ENCODE results near the gene CDC6. TPM values are rescaled to one million over a fixed set of nuclear protein-coding genes. Genes with fewer than 3 reads are reported as not detected.

Gene CDC6
- total and polyA plus RNA-seq, 2 of the 8 experiments (the other 6 are each of a cell fraction or from before 2014, with no cell fraction given): 50.5 to 140 TPM

- H3K79me1 ChIP-seq (ENCODE audit: low read depth, low read length): no peaks in the 10 kb centered on the region
- TF ChIP-seq POU5F1 (IDR thresholded peaks at IDR 0.05; ENCODE audit: low read depth, low read length) (no peak), BRCA1 (IDR thresholded peaks at IDR 0.05; ENCODE audit: low read depth, low read length) (no peak), SP2 (IDR thresholded peaks at IDR 0.05; ENCODE audit: low read length) (no peak), CBX5 (IDR thresholded peaks at IDR 0.05; ENCODE audit: low read depth, low read length) (no peak), USF2 (IDR thresholded peaks at IDR 0.05; ENCODE audit: low read length) (no peak), ASH2L (IDR thresholded peaks at IDR 0.05; ENCODE audit: low read length) (no peak), RAD21 (IDR thresholded peaks at IDR 0.05 in 1 of 2, conservative IDR thresholded peaks at IDR 0.05 in 1 of 2; ENCODE audit: low read depth in 2 of 2, low read length in 2 of 2) (no peak), SUZ12 (IDR thresholded peaks at IDR 0.05; ENCODE audit: low read length) (no peak), E2F6 (IDR thresholded peaks at IDR 0.05) (no peak), ZNF274 (IDR thresholded peaks at IDR 0.05; ENCODE audit: borderline replicate concordance, extremely low read depth, low read length) (no peak)
Observed at GRCh38 chr17:40312893-40313667, 25.4 kb downstream of the CDC6 start.

More at GRCh38 chr17:40312893-40313667, 25.4 kb downstream of the CDC6 start:
- FAIRE-seq (no peak), DNase-seq (ENCODE audit: low read depth in 1 of 2, low spot score in 2 of 2) (no peak)
- Histone ChIP-seq H2AK5ac (ENCODE audit: low read depth, low read length) (no peak overlapping the region), H3K4ac (replicated peaks; ENCODE audit: insufficient read length, low read depth, low read length) (no peak overlapping the region), H4K91ac (replicated peaks; ENCODE audit: insufficient read length, low read length) (no peak overlapping the region), H3K4me3 (ENCODE audit: extremely low read depth in 1 of 4, insufficient read depth in 2 of 4, low read depth in 3 of 4, low read length in 4 of 4) (no peak overlapping the region), H4K8ac (ENCODE audit: extremely low read depth, insufficient read depth, low read length) (no peak overlapping the region), H3K4me1 (replicated peaks in 1 of 4; ENCODE audit: control insufficient read depth in 3 of 4, insufficient read depth in 4 of 4, low read length in 3 of 4) (peaks cover 0 to 35% (median 26%) of the 10 kb centered on the region in 4 experiments; a peak in 6 of 7 replicates), H3K23ac (ENCODE audit: insufficient read length) (no peak overlapping the region), H3K18ac (ENCODE audit: extremely low read depth, low read length) (no peak overlapping the region), H2BK120ac (replicated peaks; ENCODE audit: low read depth, low read length) (no peak overlapping the region), H3K56ac (replicated peaks; ENCODE audit: insufficient read length, low read depth, low read length) (no peak overlapping the region), H4K20me1 (replicated peaks in 1 of 2; ENCODE audit: control insufficient read depth in 1 of 2, insufficient read depth in 2 of 2, low read length in 2 of 2) (peaks cover 0 to 7% of the 10 kb centered on the region in 2 experiments), H2BK15ac (ENCODE audit: low read length) (peak overlapping the region; percentile 61; the same call in 1 of the 2 replicates), H2BK5ac (ENCODE audit: low read depth, low read length) (peak overlapping the region; percentile 69; the same call in 1 of the 2 replicates), H3K36me3 (ENCODE audit: control insufficient read depth in 2 of 4, insufficient read depth in 4 of 4, low read length in 3 of 4) (no peaks in the 10 kb centered on the region), H2BK12ac (ENCODE audit: low read depth, low read length) (0 out of 2 replicates have a peak overlapping the region, but pooled peaks have one; percentile 56), H3K79me2 (ENCODE audit: control insufficient read depth in 1 of 2, insufficient read depth in 2 of 2, low read length in 2 of 2) (no peaks in the 10 kb centered on the region), H3K14ac (ENCODE audit: insufficient read length) (no peak overlapping the region), H2AFZ (ENCODE audit: low read length) (no peak overlapping the region), H4K5ac (ENCODE audit: insufficient read length, low read depth, low read length) (no peak overlapping the region), H3K9me3 (ENCODE audit: insufficient read depth in 2 of 2, low read depth in 1 of 2, low read length in 1 of 2) (no peaks in the 10 kb centered on the region), H3K9ac (replicated peaks in 1 of 4; ENCODE audit: extremely low read depth in 1 of 4, low read depth in 3 of 4, low read length in 3 of 4) (no peak overlapping the region), H3K27me3 (replicated peaks in 1 of 4; ENCODE audit: control insufficient read depth in 3 of 4, extremely low read depth in 1 of 4, insufficient read depth in 3 of 4, low read length in 3 of 4) (peaks cover 0 to 16% (median 10%) of the 10 kb centered on the region in 4 experiments; a peak in 5 of 7 replicates), H2BK20ac (ENCODE audit: low read length) (0 out of 2 replicates have a peak overlapping the region, but pooled peaks have one; percentile 43), H3K27ac (ENCODE audit: low read depth, low read length) (no peak overlapping the region), H3K4me2 (ENCODE audit: insufficient read depth in 1 of 2, low read depth in 2 of 2, low read length in 2 of 2) (no peak overlapping the region), H3K23me2 (ENCODE audit: low read depth, low read length) (peaks cover 9% of the 10 kb centered on the region)
- ChIA-PET POLR2A (ENCODE audit: partially characterized antibody) (interaction anchor here (30.6 kb wide), 2 partner anchors 17 to 39 kb away, joined by 540 to 570 read pairs; partner anchors contain the start of genes CDC6, GJD3 and RARA), CTCF (ENCODE audit: partially characterized antibody) (interaction anchor here (1.8 to 39.2 kb wide), 2 partner anchors 18 to 40 kb away, joined by 6 to 1198 read pairs; partner anchors contain the start of gene GJD3)
- 67% methylated on average over 4 of the region's 4 CpGs; no CpG with 5 or more reads in 1 of the 2 experiments for WGBS, 2 experiments (ENCODE audit: extremely low coverage in 1 of 2, insufficient coverage in 1 of 2, insufficient read length in 1 of 2, insufficient replicate concordance in 2 of 2, low coverage in 1 of 2, low lambda C conversion rate in 2 of 2, missing lambda C conversion rate in 1 of 2)
